Stomach smooth muscle (tissue), 2 donors: ENCODE measurements around the gene PIK3AP1.

Experiments
- H3K27ac ChIP-seq: one replicate; pipeline ENCODE4 v1.7.0; 2013; ENCODE audit warnings: mild to moderate bottlenecking, low read length, inconsistent platforms
- H3K27me3 ChIP-seq, 2 donors: one replicate each; pipeline ENCODE4 v1.7.0; 2013; ENCODE audit warnings: low read length in 2 of 2; ENCODE audit not compliant: insufficient read depth in 2 of 2, control insufficient read depth in 1 of 2
- H3K36me3 ChIP-seq, 2 donors: one replicate each; pipeline ENCODE4 v1.7.0; 2013; ENCODE audit warnings: low read length in 2 of 2; ENCODE audit not compliant: control insufficient read depth in 2 of 2, insufficient read depth in 2 of 2
- H3K4me1 ChIP-seq: one replicate; pipeline ENCODE4 v1.7.0; 2013; ENCODE audit warnings: low read length; ENCODE audit not compliant: control insufficient read depth, insufficient read depth
- H3K4me3 ChIP-seq, 2 donors: one replicate each; pipeline ENCODE4 v1.7.0; 2013; ENCODE audit warnings: low read length in 2 of 2
- H3K9ac ChIP-seq, 2 donors: one replicate each; pipeline ENCODE4 v1.7.0; 2013; ENCODE audit warnings: low read length in 2 of 2, mild to moderate bottlenecking in 1 of 2
- H3K9me3 ChIP-seq, 2 donors: one replicate each; pipeline ENCODE4 v1.7.0; 2013; ENCODE audit warnings: low read length in 2 of 2; ENCODE audit not compliant: control insufficient read depth in 2 of 2
- donor health status: healthy.
- donor health status: Pancreatic carcinoma.

PIK3AP1 gene

DNA sequence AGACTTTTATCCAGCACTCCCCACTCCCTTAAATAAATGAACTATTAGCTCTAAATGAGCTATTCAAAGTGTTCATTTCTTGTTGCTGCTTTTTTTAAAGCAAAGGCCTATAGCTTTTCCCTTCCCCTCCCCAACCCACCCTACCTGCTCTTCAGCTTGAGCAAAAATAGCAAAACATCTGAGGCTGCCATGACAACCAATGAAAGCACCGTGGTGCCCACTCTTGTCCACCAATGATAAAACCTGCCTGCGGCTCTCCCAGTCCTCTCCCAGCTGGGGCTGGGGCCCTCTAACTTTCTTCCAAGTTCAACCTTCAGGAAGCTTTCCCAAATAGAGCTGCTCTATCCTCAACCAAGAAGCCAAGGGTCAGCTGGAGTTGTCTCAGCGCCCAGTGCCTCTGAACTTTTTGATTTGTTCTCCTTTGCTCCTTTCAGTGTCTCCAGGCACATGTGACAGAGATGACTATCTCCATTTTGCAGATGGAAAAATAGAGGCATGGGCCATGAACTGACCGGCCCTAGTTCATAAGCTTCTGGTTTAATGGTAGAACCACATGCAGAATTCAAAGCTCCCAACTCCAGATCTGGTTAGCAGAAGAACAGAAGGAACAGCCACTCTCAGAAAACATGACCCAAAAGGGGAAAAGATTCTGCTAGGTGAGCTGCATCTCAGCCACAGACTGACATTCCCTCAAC lies 47.7 kb downstream of the PIK3AP1 start:
- Histone ChIP-seq H3K9me3 (no peaks in the 10 kb centered on the region), H3K36me3 (no peaks in the 10 kb centered on the region), H3K27me3 (no peaks in the 10 kb centered on the region), H3K4me3 (no peak overlapping the region), H3K4me1 (peaks cover 6% of the 10 kb centered on the region), H3K9ac (no peak overlapping the region), H3K27ac (no peak overlapping the region)

GRCh38 chr10:96671211-96671890 lies 49.0 kb downstream of the PIK3AP1 start:
- Histone ChIP-seq H3K4me3 (no peak overlapping the region), H3K9ac (no peak overlapping the region), H3K4me1 (peaks cover 6% of the 10 kb centered on the region), H3K27me3 (no peaks in the 10 kb centered on the region), H3K36me3 (no peaks in the 10 kb centered on the region), H3K9me3 (no peaks in the 10 kb centered on the region), H3K27ac (no peak overlapping the region)

DNA sequence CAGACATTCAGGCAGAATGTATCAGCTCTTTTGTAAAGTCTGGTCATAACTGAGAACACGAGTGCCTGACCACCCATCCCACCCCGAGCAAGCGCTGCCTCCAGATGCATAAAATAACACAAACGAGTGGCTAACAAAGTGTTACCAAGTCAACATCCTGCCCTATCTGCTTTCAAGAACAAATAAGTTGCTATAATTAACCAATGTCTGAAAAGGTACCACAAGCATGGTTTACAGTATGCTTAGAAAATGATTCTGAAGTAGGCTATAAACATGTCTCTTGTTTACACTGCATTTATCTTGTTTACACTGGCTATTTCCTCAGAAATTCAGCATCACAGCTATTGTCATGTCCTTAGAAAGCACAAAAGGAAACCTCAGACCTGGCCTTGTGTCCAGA lies 49.5 kb downstream of the PIK3AP1 start:
- Histone ChIP-seq H3K4me1 (peaks cover 6% of the 10 kb centered on the region), H3K27ac (no peak overlapping the region), H3K36me3 (no peaks in the 10 kb centered on the region), H3K9ac (no peak overlapping the region), H3K4me3 (no peak overlapping the region), H3K9me3 (no peaks in the 10 kb centered on the region), H3K27me3 (no peaks in the 10 kb centered on the region)

GRCh38 chr10:96667401-96667800 lies 52.9 kb downstream of the PIK3AP1 start:
- H3K4me1 ChIP-seq: no peaks in the 10 kb centered on the region
- no peak overlapping the region for H3K27ac ChIP-seq
- H3K27me3 ChIP-seq: no peaks in the 10 kb centered on the region
- H3K9ac ChIP-seq: no peak overlapping the region
- H3K9me3 ChIP-seq: no peaks in the 10 kb centered on the region
- H3K4me3 ChIP-seq: no peak overlapping the region
- H3K36me3 ChIP-seq: no peaks in the 10 kb centered on the region

DNA sequence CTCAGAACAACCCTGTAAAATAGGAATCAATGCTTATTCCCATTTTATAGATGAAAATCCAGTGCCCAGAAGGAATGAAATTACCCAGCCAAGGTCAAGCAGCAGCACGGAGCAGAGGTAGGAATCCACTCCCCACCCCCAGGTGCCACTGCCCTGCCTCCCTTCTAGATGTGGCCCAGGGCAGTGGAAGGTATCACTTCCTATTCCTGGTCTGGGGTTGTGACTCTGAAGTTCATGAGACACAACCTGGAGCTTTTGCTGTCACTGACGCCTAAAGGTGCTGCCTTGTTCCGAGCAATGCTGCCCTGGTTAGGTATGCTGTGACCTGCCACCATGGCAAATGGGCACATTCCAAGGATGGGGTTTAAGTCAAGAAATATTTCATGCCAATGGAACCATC lies 53.6 kb downstream of the PIK3AP1 start:
- Histone ChIP-seq H3K4me3 (no peak overlapping the region), H3K9me3 (no peaks in the 10 kb centered on the region), H3K27ac (no peak overlapping the region), H3K9ac (no peak overlapping the region), H3K36me3 (no peaks in the 10 kb centered on the region), H3K4me1 (no peaks in the 10 kb centered on the region), H3K27me3 (no peaks in the 10 kb centered on the region)

- no peak overlapping the region for H3K27ac ChIP-seq
- no peaks in the 10 kb centered on the region for H3K36me3 ChIP-seq
- H3K9me3 ChIP-seq: no peaks in the 10 kb centered on the region
- H3K27me3 ChIP-seq: no peaks in the 10 kb centered on the region
- no peak overlapping the region for H3K4me3 ChIP-seq
- H3K9ac ChIP-seq: no peak overlapping the region
- no peaks in the 10 kb centered on the region for H3K4me1 ChIP-seq
These were observed 55.0 kb downstream of the PIK3AP1 start for GRCh38 chr10:96665306-96665705.

GRCh38 chr10:96664563-96664962 lies 55.8 kb downstream of the PIK3AP1 start:
- Histone ChIP-seq H3K27me3 (no peaks in the 10 kb centered on the region), H3K9ac (no peak overlapping the region), H3K9me3 (no peaks in the 10 kb centered on the region), H3K4me3 (no peak overlapping the region), H3K36me3 (no peaks in the 10 kb centered on the region), H3K27ac (no peak overlapping the region), H3K4me1 (no peaks in the 10 kb centered on the region)

- no peak overlapping the region for H3K9ac ChIP-seq
- no peaks in the 10 kb centered on the region for H3K27me3 ChIP-seq
- H3K4me3 ChIP-seq: no peak overlapping the region
- no peaks in the 10 kb centered on the region for H3K9me3 ChIP-seq
- H3K36me3 ChIP-seq: no peaks in the 10 kb centered on the region
- no peak overlapping the region for H3K27ac ChIP-seq
- H3K4me1 ChIP-seq: no peaks in the 10 kb centered on the region
These were observed 56.5 kb downstream of the PIK3AP1 start for GRCh38 chr10:96663797-96664196.

GRCh38 chr10:96661632-96662031 lies 58.7 kb downstream of the PIK3AP1 start:
- no peaks in the 10 kb centered on the region for H3K36me3 ChIP-seq
- no peaks in the 10 kb centered on the region for H3K9me3 ChIP-seq
- no peaks in the 10 kb centered on the region for H3K4me1 ChIP-seq
- H3K27me3 ChIP-seq: no peaks in the 10 kb centered on the region
- no peak overlapping the region for H3K4me3 ChIP-seq
- H3K9ac ChIP-seq: no peak overlapping the region
- no peak overlapping the region for H3K27ac ChIP-seq

- H3K4me1 ChIP-seq: no peaks in the 10 kb centered on the region
- H3K27ac ChIP-seq: no peak overlapping the region
- H3K36me3 ChIP-seq: no peaks in the 10 kb centered on the region
- H3K9ac ChIP-seq: no peak overlapping the region
- no peaks in the 10 kb centered on the region for H3K9me3 ChIP-seq
- no peaks in the 10 kb centered on the region for H3K27me3 ChIP-seq
- no peak overlapping the region for H3K4me3 ChIP-seq
These were observed 60.0 kb downstream of the PIK3AP1 start for GRCh38 chr10:96660297-96660696.

DNA sequence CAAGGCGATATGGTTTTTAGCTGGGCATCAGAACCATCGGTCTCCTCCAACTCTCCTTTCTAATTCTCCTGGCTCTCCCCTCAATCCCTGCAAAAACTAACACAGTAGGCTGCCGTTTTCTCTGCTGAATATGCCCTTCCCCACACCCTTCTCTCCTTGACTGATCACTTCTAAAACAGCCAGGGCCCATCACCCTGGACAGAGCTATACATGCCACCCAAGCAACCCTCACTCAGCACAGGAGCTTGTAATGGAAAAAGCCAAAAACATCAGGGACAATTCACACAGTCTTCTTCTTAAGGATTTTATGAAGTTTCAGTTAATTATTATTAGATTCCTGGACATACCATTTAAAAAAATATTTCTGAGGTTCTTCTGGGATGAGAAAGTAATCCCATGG lies 61.5 kb downstream of the PIK3AP1 start:
- Histone ChIP-seq H3K4me1 (no peaks in the 10 kb centered on the region), H3K36me3 (no peaks in the 10 kb centered on the region), H3K9ac (no peak overlapping the region), H3K4me3 (no peak overlapping the region), H3K9me3 (no peaks in the 10 kb centered on the region), H3K27me3 (no peaks in the 10 kb centered on the region), H3K27ac (no peak overlapping the region)
